ENCODE results near the gene NR6A1.

Gene NR6A1

GRCh38 chr9:124781967-124782660 lies 11.0 kb upstream of the NR6A1 start:
- Mint-ChIP-seq H3K36me3 (ENCODE audit: low read depth) (no peaks in the 10 kb centered on the region), H3K4me1 (peaks cover 50% of the 10 kb centered on the region), H3K27me3 (ENCODE audit: low read depth) (peaks cover 7% of the 10 kb centered on the region), H3K9me3 (no peaks in the 10 kb centered on the region), H3K27ac (peak overlapping the region; percentile 60 to 91 (median 73)), H3K4me3 (peak overlapping the region in 1 of 3 experiments; percentile 58)
- no peak for TF ChIP-seq CTCF (IDR thresholded peaks at IDR 0.05; ENCODE audit: unreplicated experiment in 3 of 3)

GRCh38 chr9:124780757-124781151 lies 9.6 kb upstream of the NR6A1 start:
- Mint-ChIP-seq H3K4me1 (peaks cover 60% of the 10 kb centered on the region), H3K27ac (peak overlapping the region; percentile 66 to 93 (median 91)), H3K27me3 (ENCODE audit: low read depth) (peaks cover 13% of the 10 kb centered on the region), H3K9me3 (no peaks in the 10 kb centered on the region), H3K4me3 (no peak overlapping the region), H3K36me3 (ENCODE audit: low read depth) (no peaks in the 10 kb centered on the region)
- no peak for TF ChIP-seq CTCF (IDR thresholded peaks at IDR 0.05; ENCODE audit: unreplicated experiment in 3 of 3)

DNA sequence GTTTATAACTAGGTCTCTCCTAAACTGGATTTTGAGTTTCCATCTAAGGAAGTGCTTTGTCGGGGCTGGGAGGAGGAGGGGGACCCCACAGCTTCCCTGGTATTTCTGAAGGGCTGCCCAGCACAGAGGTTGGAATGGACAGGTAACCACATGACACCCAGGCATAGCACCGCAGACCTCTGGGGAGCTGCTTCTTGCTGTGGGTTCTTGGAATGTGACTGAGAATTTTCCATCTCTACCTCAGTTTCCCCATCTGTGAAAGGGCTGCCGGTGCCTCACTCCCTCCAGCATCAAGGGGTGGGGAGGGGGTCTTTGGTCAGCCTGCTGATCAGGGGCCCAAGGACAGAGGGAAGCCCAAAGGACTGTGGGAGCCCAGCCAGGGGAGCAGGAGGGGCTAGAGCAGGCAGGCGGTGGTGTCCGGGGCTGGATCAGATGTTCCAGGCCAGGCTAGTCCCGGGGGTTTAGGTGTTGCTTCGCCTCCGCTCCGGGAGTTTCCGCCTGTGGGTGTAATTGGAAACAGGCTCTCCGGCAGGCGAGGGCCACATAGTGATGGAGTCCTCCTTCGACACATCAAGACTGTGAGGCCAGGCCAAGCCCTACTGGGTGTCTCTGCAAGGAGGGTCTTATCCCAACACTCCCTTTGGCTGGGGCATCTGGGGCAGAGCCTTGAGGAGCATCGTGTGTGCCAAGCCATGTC lies 9.1 kb upstream of the NR6A1 start:
- Mint-ChIP-seq H3K36me3 (ENCODE audit: low read depth) (no peaks in the 10 kb centered on the region), H3K4me1 (peaks cover 63% of the 10 kb centered on the region), H3K4me3 (peak overlapping the region; percentile 72 to 82 (median 79)), H3K27ac (peak overlapping the region; percentile 91 to 94 (median 93)), H3K9me3 (no peaks in the 10 kb centered on the region), H3K27me3 (ENCODE audit: low read depth) (peaks cover 18% of the 10 kb centered on the region)
- TF ChIP-seq CTCF (IDR thresholded peaks at IDR 0.05; ENCODE audit: unreplicated experiment in 3 of 3): no peak

GRCh38 chr9:124779368-124780059 lies 8.4 kb upstream of the NR6A1 start:
- Mint-ChIP-seq H3K27me3 (ENCODE audit: low read depth) (peaks cover 22% of the 10 kb centered on the region), H3K9me3 (no peaks in the 10 kb centered on the region), H3K36me3 (ENCODE audit: low read depth) (no peaks in the 10 kb centered on the region), H3K4me3 (peak overlapping the region; percentile 72 to 82 (median 79)), H3K4me1 (peaks cover 62% of the 10 kb centered on the region), H3K27ac (peak overlapping the region; percentile 91 to 94 (median 93))
- TF ChIP-seq CTCF (IDR thresholded peaks at IDR 0.05; ENCODE audit: unreplicated experiment in 3 of 3): no peak

GRCh38 chr9:124778575-124779367 lies 7.7 kb upstream of the NR6A1 start:
- H3K36me3 Mint-ChIP-seq (ENCODE audit: low read depth): no peaks in the 10 kb centered on the region
- TF ChIP-seq CTCF (IDR thresholded peaks at IDR 0.05; ENCODE audit: unreplicated experiment in 3 of 3): no peak
- no peaks in the 10 kb centered on the region for H3K9me3 Mint-ChIP-seq
- H3K27me3 Mint-ChIP-seq (ENCODE audit: low read depth): peaks cover 25% of the 10 kb centered on the region
- H3K27ac Mint-ChIP-seq: peak overlapping the region; percentile 91 to 94 (median 93)
- peak overlapping the region; percentile 72 to 82 (median 79) for H3K4me3 Mint-ChIP-seq
- peaks cover 61% of the 10 kb centered on the region for H3K4me1 Mint-ChIP-seq

All from nephron (organoid).